GM21529 (cell line): ENCODE results near the gene IRAK1.
"Not testable (repeated sequence)": the region's sequence is repeated elsewhere in the genome, so short reads cannot be mapped to it uniquely, and the experiment has no call there.

Experiments
- ATAC-seq: cut with Tn5 transposase; IDR thresholded peaks from one replicate; pipeline ENCODE4 v1.9.1; 2021; ENCODE audit not compliant: unreplicated experiment

Gene IRAK1

DNA sequence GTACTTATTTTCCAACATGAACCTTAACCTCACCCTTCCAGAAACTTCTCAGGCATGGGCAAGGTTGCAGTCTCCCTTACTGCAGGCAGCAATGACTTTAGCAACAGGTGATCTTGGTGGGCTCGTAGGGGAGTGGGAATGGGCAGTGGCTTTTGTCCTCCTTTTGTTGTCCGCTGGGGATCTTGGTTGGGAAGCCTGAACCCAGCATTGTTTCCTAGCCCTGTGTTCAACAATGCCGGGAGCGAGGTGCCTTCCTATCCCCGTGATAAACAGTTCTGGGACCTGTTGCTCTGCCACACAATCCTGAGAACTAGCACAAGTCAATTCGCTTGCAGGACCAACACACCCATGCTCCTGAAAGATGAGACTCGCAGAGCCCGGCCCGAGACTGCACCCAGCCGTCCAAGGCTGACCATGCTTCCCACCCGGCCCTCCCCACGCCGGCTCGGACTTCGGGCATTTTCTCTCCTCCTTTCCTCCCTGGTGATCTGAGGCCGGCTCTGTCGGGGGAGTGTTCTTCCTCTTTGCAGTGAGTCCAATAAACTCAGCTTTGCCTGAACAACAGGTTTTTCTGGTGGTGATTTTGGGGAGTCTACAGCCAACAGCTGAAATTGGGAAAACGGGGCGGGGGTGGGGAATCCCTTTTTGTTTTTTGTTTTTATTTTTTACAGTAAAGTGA, 20.2 kb downstream of the IRAK1 start:
- ATAC-seq: no peak

GRCh38 chrX:153995504-153995903, 24.2 kb downstream of the IRAK1 start:
- no peak for ATAC-seq

DNA sequence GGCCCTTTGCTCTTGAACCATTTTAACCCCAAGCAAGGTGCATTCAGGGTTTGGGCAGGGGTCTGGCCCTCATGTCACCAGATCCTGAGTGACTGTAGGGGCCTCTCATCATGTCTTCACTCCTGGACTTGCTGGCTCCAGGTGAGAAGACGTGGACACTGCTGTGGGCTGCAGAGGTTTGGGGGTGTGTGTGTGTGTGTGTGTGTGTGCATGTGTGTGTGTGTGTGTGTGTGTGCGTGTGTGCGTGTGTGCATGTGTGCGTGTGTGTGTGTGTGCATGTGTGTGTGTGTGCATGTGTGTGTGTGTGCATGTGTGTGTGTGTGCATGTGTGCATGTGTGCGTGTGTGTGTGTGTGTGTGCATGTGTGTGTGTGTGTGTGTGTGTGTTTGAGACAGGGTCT, 25.3 kb downstream of the IRAK1 start:
- not testable (repeated sequence) for ATAC-seq

DNA sequence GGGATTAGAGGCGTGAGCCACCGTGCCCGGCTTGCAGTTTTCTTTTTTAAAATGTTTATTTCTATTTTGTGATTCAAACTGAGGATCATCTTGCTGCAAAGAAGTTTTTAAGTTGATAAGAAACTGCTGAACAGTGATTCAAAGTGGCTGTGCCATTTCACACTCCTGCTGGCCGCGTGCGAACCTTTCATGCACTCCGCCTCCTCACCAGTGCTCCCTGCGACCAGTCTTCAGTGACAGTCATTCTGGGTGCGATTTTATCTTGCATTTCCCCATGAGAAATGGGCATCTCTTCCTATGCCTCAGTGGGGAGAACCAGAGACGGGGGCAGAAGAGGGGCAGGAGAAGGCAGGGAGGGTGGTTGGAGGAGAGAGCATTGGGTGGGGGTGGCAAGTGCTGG, 25.7 kb downstream of the IRAK1 start:
- no peak for ATAC-seq

GRCh38 chrX:153993079-153993478, 26.6 kb downstream of the IRAK1 start:
- no peak for ATAC-seq

DNA sequence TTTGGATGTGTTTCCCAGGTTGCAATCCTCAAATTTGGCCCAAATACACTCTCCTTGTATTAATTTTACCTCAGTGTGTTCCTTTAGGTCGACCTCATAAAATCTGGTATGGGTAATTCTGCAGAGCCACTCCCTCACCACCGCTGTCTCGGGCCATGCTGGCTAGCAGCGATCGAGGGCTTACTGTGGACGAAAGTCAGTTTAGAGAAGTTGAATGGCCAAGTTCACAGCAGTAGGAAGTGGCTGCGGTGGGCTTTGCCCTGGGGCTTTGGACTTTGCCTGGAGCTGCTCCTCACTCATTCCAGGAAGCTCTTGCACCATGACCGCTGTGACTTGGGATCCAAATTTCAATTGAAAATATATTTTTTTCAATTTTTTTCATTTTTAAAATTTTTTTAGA, 27.5 kb downstream of the IRAK1 start:
- ATAC-seq: no peak

DNA sequence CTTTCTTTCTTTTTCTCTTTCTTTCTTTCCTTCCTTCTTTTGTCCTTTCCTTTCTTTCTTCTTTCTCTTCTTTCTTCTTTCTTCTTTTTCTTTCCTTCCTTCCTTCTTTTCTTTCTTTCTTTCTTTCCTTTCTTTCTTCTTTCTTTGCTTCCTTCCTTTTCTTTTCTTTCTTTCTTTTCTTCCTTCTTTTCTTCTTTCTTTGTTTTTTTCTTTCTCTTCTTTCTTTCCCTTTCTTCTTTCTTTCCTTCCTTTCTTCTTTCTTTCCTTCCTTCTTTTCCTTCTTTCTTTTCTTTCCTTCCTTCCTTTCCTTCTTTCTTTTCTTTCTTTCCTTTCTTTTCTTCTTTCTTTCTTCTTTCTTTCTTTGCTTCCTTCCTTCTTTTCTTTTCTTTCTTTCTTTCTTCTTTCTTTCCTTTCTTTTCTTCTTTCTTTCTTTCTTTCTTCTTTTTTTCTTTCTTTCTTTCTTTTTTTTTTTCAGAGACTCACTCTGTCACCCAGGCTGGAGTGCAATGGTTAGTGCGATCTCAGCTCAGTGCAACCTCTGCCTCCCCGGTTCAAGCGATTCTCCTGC, 28.6 kb downstream of the IRAK1 start:
- no peak for ATAC-seq

GRCh38 chrX:153989973-153990655, 29.6 kb downstream of the IRAK1 start:
- no peak for ATAC-seq

- no peak for ATAC-seq
Measured at GRCh38 chrX:153988493-153988892, 31.2 kb downstream of the IRAK1 start.

GRCh38 chrX:153984351-153985178, 35.1 kb downstream of the IRAK1 start:
- no peak for ATAC-seq

DNA sequence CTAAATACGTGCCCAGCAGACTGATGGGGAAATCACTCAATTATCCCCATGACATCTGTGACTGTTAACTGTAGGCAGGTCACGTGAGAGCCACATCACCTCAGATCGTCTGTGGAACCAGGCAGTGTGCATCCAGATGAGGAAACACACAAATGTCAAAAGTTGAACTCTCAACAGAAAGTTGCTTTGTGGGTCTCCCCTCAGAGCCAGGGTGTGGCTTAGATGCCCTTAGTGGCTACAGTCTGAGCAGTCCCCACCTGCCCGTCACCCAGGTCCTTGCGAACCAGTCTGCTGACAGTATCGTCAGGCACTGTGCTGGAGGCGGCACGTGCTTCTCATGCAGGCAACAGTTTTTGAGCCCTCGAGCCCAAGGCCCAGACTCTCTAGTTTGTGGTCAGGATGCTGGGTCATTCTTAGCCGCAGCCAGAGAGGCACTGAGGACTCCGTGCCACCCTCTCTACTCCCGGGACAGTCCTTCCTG, 36.3 kb downstream of the IRAK1 start:
- ATAC-seq: no peak

DNA sequence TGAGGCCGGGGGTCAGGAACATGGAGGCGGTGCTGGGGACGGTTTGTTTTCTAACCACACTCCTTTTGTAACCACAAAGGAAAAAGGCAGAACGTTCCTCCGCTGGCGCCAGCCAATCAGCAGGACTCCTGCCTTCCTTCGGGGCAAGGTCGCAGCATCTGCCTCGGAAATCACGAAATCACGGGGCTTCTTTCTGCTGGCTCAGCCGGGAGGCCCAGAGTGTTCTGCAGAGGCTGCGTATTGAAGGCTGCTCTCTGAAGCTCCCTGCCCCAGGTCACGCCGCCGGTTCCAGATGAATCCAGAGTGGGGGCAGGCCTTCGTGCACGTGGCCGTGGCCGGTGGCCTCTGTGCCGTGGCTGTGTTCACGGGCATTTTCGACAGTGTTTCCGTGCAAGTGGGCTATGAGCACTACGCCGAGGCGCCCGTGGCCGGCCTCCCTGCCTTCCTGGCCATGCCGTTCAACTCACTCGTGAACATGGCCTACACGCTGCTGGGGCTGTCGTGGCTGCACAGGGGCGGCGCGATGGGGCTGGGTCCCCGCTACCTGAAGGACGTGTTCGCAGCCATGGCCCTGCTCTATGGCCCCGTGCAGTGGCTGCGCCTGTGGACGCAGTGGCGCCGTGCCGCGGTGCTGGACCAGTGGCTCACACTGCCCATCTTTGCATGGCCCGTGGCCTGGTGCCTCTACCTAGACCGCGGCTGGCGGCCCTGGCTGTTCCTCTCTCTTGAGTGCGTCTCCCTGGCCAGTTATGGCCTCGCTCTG, 37.8 kb downstream of the IRAK1 start:
- ATAC-seq: no peak

GRCh38 chrX:153981231-153981630, 38.5 kb downstream of the IRAK1 start:
- ATAC-seq: no peak

- ATAC-seq: peak; percentile 60
Measured at GRCh38 chrX:153980394-153980793, 39.3 kb downstream of the IRAK1 start.

DNA sequence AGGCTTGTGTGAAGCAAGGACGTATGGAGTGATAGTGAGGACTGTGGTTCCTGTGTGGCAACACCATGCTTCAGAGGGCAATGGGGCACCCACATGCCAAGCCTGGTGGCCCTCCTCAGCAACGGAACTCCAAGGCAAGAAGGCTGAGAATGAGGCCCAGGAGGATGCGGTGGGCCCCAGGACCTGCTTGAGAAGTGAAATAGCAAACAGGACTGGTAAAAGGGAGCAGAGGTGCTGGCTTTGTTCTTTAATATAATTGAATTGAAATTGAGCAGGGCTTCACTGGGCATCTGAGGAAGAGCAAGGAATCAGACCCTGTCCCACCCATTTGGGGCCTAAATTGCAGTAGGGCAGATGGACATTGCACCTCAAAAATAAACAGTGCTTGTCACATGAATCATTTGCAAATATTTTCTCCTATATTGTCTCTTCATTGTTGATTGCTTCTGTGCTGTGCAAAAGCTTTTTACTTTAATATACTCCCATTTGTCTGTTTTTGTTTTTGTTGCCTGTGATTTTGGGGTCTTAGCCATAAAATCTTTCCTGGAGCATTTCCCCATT, 44.9 kb downstream of the IRAK1 start:
- ATAC-seq: no peak

DNA sequence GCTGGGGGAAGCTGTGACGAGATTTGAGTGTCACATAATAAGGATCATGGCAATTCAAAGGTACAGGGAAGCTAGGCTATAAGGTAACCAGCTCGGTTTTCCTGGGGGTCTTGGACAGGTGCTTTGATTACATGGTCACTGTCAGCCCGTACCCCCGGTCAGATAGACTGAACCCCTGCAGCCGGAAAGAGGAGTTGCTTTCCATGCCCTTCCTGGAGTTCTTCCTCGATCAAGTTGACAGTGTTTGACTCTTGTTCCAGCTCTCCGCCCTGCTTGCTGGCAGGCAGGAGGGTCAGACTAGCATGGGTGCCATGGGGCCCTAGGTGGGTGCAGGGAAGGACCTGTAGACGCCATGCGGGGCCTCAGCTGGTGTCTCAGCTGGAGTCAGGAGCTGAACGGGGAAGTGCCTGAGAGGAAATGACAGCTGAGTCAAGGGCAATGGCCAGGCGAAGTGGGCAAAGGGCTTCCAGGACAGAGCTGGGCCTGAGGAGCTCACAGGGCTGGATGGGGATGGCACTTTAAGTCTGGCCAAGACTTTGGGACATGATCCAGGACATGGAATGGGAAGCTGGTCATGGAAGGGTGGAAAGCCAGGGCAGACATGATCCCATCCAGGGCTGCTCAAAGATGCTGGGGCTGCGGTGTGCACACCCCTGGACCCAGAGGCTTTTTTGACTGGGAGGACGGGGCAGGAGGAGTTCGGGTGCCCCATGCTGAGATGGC, 45.5 kb downstream of the IRAK1 start:
- ATAC-seq: no peak

GRCh38 chrX:153973127-153974002, 46.3 kb downstream of the IRAK1 start:
- no peak for ATAC-seq

DNA sequence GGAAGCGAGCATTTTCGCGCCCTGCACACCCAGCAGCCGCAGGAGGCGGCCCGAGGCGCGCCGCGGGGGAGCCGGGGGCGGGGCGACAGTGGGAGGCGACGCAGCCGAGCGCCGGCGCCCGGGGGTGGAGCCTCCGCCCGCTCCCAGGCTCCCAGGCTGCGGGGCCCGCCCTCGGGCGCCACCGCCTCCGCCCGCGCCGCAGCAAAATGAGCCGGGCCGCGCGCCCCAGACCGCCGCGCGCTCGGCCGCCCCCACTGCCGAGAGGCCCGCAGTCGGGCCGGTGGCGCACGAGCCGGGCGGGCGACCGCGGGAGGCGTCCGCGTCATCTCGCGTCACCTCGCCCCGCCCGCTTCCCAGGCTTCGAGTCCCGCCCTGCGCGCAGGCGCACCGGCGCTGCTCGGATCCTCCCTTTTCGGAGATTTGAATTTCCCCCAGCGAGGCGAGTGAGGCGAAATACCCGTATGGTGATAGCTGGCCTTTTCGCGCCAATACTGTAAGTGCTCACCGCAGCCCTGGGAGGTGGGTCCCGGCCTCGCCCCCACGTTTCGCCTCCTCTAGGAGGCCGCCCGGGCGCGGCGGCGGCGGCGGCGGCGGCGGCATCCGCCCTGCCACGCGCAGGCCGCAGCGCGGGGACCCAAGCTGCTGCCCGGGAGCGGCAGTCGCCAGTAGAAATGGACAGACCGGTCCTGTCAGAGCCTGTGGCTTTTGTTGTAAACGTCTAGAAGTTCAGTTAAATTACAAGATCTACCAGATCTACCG, 47.2 kb downstream of the IRAK1 start, which contains the start of gene TMEM187:
Gene TMEM187, plus strand, starts transcription at position 387 of the 759 bp plus-strand sequence. CDS start 9,309 bp downstream, outside the sequence.
- ATAC-seq: peak; percentile 53
